HG02970 (cell line): ENCODE measurements around the gene TRAPPC12.
"Not testable (repeated sequence)": the region's sequence is repeated elsewhere in the genome, so short reads cannot be mapped to it uniquely, and the experiment has no call there.

Source experiments
- ATAC-seq: cut with Tn5 transposase; IDR thresholded peaks from one replicate; pipeline ENCODE4 v1.9.1; 2021; ENCODE audit warnings: mild to moderate bottlenecking, moderate library complexity, moderate number of reproducible peaks; ENCODE audit not compliant: unreplicated experiment, low FRiP score

Gene TRAPPC12

DNA sequence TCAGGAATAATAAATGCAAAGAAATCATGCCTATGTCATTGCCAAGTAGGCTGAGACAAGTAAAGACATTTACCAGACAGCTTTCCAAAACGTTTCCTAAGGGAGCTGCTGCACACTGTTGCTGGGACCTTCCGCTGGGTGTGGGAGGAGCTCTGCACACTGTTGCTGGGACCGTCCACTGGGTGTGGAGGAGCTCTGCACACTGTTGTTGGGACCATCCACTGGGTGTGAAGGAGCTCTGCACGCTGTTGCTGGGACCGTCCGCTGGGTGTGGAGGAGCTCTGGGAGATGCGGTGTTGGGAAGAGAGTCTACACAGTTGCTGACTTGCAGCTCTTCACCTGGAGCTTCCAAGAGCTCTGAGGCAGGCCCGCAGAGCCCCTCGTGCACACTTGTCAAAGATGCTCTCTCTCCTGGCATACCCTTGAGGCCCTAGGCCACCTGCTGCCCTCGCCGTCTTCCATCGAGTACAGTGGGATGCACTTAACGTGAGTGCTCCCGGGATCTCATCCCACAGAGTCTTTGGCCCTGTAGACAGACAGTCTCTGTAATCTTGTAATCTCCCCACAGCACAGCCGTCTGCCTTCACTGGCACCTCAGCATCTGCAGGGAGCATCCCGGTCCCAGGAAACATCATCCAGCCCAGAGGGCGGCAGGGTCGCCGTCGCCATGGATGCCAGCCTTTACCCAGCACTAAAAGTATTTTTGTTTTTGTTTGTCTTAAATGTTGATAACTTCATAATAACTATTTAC, 51.4 kb downstream of the TRAPPC12 start:
- no peak for ATAC-seq

DNA sequence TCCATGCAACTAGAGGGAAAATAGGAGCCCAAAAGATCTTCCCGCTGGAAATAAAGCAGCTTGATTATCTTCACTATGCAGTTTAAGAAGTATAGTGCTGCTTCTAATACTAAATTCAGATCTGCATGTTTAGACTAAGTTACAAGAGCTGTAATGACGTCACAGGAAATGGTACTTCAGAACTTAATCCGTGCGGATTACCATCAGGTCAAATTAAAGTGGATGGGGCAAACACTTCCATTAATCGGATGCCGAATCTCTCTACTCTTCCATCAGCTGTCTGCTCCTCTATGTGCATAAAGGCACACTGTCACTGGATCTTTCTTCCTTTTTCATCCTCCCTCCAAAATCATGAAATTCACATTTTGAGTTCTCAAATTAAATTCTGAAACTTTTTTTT, 52.6 kb downstream of the TRAPPC12 start:
- ATAC-seq = no peak

DNA sequence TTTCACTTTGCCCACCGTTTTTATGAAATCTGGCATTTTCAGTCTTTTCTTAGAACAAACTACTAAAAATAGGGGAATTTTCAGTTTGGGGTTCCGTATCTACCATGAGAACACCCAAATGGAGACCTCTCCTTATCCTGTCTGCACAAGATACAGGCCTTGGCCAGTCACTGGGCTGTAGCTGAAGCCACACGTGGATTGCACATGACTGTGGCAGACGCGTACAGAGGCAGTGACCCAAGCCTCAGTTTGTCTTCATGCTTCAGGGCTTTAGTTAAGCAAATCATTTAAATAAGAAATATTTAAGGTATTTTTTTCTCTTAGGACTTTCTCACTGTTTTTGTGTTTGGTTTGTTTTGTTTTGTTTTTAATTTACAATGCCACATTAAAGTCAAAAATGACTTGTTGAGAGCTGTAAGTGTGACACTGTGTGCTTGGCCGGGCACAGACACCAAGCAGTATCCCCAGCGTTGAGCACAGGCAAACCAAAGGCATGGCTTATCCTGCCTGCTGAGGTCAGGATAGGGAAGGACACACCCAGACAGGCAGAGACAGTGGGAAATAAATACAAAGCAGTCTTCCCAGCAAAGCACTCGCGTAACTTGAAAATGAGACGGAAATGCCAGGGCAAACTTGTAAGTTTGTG, 53.3 kb downstream of the TRAPPC12 start:
- ATAC-seq = no peak

DNA sequence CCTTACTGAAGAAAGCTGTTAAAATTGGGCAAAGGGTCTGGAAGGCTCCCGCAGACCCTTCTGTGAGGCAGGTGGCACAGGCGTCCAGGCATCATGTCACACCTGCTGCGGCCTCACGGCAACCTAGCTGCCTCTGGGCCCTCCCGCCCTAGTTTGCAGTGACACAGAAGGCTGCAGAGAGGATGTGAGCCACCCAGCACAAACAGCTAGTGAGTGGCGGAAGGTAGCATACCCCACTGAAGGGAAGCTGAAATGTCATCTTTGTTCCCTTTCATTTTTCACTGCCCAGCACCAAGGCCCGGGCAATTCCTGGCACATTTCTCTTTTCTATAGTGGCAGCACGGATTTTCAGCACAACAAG, 53.8 kb downstream of the TRAPPC12 start:
- no peak for ATAC-seq

DNA sequence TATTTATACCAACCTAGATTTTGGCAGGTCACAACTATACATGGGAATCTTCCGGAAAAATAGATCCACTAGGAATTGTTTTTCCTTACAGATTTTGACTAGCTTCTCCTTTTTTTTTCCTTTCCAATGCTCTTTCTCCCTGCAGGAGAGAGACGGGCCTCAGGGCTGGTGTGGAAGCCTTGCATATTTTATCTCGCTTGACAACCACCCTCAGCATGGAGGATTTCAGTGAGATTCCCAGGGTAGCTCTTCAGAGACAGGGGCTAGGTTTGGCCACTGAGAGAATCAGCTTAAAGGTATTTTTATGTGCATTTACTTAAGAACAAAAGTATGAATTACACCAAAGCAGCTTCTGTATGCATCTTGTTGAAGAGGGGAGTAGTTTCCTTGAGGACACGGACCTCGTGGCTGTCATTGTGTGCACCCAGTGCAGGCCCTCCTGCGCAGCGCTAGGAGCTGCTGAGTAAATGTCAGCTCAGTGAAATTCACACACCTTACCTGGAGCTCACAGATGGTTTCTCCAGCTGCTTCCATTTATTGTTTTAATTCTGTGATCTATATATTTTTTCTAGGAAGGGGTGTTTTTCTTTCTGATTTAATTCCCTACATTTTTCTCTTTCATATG, 54.4 kb downstream of the TRAPPC12 start:
- ATAC-seq = no peak

DNA sequence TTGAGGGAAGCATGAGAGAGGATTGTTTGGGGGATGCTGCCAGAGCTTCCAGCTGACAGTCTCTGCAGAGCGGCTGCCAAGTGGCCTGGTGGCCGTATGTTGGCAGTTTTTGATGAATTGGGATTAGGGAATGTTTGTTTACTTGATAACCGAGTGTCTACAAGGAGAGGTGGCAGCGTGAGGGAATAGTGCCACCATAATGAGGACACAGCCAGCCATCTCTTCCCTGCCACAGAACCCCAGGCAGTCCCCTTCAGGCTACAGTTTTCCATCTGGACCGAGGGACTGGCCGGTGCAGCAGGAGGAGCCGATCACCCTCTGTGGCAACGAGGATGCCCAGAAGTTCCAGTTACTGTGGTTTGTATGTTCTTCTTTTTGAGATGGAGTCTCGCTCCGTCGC, 55.2 kb downstream of the TRAPPC12 start:
- ATAC-seq = no peak

DNA sequence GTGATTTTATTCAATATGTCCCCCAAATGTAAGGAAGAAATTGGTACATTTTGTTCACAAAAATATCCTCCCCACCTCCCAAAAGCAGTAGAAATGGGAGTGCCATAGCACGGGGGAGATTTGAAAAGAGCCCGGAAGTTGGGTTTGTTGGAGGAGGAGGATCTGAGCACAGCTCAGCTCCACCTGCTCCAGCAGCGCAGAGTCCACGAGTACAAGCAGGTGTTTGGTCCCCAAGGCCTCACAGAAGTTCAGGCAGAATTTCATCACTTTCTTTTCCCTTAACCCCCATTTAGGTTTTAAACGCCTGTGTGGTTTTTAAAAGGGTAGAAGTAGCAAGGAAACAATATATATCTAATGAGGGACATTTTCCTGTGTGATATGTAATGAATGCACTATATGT, 56.0 kb downstream of the TRAPPC12 start:
- ATAC-seq = no peak

DNA sequence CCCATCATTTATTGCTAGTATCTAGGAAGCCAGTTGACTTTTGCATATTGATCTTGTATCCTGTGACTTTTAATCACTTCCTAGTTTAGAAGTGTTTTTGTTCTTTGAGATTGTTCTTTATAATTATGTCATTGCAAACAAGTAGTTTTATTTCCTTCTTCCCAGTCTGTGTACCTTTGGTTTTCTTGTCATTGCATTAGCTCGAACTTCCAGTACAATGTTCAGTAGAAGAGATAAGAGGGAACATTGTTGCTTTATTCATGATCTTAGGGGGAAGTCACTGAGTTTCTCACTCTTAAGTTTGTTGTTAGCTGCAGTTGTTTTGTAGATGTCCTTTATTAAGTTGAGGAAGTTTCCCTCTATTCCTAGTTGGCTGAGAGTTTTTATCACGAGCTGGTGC, 61.0 kb downstream of the TRAPPC12 start:
- no peak for ATAC-seq

DNA sequence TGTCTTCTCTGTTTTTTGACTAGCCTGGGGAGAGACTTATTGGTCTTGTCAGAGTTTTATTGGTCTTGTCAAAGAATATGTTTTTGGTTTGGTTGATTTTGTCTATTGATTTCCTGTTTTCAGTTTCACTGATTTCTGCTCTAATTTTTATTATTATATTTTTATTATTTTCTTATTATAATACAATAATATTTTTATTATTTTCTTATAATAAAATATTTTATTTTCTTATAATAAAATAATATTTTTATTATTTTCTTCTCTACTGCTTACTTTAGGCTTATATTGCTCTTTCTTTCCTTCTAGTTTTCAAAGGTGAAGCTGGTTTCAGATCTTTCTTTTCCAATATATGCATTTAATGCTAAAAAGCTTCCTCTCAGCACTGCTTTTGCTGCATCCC, 62.0 kb downstream of the TRAPPC12 start:
- no peak for ATAC-seq

DNA sequence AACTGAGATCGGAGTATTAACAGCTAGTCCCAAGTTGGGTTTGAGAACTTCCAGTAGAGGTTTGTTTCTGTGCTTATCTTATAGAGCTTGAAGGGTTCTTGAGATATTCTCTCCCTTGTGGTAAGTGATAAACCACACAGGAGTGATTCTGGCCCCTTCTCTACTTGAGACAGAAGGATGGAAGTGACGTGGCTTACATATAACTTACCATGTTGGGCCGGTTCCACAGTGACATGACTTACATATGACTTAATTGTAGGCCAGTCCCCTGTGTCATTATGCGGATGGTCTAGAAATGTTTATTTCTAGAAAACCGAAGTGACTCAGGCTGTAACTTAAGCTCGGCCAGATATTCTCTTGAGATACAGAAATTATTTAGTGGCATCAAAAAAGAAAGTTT, 62.7 kb downstream of the TRAPPC12 start:
- ATAC-seq = no peak

DNA sequence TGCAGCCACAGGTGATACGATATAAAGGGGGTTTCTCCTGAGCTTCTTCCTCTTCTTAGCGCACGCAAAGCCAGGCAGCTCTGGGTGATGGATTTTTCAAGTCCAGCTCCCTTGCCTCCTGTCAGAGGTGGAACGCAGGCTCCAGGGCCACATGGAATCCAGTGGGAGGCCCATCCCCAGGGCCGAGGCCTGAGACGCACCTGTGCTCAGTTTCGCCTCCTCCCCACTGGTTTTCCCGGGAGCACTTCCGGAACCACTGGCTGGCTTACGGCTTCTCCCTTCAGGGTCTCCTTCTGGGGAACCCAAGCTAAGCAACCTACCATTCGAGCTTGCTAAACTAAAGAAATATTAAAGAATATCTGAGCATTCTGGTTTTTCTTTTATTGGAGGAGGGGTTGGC, 63.6 kb downstream of the TRAPPC12 start:
- no peak for ATAC-seq

DNA sequence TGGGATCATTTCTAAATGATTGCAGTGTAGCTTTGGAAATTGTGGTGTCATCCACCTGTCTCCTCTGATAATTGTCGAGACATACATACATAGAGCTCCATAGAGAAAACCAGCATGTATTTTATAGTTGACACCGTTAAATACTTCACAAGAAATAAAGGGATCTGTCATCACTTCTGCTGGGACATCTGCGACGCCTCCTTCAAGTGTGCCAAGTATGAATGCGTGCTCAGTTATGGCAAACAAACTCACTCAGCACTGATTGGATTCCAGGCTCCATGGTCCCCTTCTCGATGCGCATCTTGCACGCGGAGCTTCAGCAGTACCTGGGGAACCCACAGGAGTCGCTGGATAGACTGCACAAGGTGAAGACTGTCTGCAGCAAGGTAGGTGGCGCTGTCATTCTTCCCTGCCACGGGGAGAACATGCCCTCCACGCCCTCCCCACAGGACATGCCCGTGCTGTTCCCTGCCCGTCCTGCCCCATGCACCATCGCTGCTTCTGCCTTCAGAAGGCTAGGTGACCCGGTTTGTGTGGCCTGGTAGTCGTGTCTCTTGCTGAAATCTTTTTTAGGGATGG, 64.1 kb downstream of the TRAPPC12 start:
- no peak for ATAC-seq

DNA sequence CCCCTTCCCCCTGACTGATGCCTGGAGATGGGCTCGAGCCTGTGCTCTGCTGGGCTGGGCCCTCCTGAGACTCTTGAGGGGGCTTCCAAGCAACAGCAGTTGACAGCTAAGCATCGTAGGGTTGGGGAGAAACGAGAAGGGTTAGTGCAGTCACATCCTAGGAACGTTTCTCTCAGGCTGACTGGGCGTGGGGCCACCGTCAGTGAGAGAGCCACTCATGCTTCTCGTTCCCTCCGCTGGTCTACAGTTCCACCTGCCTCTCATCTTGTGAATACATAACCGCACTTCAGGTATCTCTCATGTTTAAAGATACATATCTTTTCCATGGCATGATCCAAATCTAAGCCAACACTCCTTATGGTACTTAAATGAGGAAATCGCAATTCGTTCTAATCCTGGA, 66.4 kb downstream of the TRAPPC12 start:
- ATAC-seq = no peak

DNA sequence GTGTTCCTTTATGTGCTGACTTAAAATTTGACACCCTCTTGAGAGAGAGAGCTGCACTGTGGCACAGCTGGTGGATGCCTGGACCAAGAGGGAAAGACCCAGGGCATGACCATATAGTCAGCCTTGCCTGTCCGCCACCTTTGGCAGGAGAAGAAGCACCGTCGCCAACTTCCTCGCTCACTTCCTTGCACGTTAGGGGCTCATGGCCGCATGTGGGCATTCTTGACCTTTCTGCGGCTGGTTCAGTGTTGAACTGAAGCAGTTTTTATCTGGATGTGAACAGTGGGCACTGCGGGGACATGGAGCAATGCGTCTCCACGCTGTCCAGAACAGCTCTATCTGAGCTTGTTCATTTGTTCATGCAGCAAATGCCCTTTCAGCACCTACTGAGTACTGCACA, 66.9 kb downstream of the TRAPPC12 start:
- ATAC-seq = no peak

DNA sequence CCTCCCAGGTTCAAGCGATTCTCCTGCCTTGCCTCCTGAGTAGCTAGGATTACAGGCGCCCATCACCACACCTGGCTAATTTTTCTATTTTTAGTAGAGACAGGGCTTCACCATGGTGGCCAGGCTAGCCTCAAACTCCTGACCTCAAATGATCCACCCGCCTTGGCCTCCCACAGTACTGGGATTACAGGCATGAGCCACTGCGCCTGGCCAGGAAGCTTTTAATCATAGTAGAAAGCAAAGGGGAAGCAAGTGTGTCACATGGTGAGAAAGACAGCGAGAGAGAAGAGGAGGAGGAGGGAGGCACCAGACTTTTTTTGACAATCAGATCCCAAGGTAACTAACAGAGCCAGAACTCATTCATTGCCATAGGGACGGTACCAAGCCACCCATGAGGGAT, 67.7 kb downstream of the TRAPPC12 start:
- ATAC-seq = not testable (repeated sequence)

DNA sequence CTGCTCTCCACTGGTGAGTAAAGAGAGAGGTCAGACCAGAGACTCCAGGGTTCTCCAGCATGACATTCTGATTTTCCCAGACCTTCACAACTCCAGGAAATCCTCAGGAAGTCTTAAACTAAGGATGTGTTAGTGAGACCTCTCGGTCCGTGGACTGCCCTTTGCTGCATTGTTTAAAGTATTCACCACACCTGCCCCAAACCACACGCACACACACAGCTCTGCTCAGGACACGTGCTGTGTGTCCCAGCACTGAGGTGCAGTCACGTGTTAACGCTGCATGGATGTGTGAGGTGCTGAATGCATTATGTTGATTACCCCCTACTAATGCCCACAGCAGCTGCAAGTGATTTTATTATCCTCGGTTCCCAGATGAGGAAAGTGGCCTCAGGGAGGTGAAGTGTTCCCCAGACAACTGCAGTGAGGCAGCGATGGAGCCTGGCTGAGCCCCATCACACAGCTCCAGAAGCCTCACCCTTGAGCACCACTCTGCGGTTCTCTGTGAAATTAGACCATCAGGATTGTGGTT, 68.4 kb downstream of the TRAPPC12 start:
- no peak for ATAC-seq

DNA sequence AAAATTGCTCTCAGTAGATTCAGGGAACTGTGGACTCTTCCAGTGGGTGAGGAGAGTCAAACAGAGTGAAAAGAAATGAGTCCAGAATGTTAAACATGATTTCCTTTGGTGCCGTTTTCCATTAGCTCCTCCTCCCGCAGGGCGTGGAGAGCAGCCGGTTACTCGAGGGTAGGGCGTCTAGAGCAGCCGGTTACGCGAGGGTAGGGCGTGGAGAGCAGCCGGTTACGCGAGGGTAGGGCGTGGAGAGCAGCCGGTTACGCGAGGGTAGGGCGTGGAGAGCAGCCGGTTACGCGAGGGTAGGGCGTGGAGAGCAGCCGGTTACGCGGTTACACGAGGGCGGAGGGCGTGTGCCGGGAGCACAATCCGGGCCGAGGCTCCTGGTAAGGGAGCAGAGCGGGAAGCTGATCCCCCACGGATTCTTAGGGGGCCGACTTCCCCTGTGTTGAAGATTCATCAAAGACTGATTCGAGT, 69.0 kb downstream of the TRAPPC12 start:
- ATAC-seq = not testable (repeated sequence)

DNA sequence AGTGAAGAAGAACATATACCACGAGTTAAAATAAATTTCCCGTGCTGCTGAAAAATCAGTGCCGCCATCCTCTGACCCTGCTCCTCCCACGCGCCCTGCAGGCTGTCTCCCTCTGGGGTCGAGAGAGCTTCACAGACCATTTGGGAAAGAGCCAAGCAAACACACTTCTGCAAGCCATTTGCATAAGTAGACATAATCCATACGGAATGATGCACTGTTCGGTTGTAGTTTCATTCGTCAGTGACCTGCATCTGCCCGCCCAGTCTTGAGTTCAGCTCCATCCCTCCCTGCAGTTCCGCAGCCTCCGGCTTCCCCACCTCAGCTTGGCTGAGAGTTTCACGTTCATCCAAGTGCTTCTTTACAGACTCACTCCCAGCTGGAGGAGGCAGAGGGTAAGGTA, 69.6 kb downstream of the TRAPPC12 start:
- ATAC-seq = no peak

DNA sequence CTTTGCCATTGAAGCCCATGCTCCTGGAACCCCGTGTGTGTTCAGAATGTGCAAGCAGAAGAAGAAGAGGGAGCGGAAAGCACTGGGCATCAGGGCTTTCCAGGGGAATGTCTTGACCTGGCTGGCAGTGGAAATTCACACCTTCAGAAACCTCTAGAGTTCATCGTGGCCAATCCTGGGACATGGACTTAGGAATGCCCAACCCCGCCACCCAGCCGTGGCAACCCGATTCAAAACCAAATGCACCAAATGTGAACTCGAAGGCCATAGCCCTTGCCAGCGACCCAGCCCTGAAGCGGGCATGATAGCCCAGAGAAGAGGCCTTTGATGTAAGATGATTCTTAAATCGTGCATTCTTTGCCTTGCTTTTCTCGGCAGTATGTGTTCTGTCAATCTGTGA, 70.4 kb downstream of the TRAPPC12 start:
- no peak for ATAC-seq

DNA sequence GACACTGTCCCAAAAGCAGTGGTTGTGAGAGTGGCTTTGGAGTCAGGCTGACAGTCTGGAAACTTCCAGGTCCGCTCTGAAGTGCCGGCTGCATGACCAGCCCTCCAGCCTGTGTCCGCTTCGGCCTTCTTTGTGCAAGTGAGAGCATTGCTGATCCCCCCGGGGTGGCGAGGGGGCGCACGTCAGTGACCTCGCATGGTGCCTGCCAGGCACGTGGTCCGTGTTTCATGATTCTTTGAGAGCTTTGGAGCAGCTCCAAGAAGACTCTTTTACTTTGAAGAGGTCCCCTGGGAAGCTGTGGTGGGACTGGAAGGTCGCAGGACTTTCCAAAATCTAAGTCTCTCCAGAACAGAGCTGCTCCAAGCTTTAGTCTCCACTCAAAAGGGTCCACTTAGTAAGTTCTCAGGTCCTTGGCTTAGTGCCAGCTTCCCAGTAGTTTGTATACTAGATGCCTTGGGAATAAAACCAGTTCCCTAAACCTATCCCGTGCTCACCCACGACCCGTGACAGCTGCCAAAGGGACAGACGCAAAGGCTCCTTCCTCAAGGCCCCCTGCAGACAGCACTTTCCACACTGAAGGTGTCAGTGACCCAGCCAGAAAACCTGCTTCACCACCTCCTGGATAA, 71.0 kb downstream of the TRAPPC12 start:
- no peak for ATAC-seq

DNA sequence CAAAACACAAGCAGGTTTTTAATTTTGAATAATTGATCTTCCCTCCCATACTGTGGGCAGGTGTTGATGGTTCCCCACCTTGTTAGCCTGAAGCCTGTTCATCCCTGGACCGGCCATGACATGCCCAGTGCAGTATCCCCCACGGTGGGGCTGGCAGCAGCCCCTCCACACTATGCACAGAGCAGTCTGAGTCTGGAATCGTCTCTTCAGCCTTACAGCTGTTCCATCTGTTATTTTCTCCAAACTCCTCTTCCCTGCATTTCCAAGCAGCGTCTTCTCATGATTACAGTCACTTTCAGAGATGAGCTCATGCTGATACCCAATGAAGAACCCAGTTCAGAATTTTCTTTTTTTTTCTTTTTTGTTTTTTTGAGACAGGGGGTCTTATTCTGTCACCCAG, 71.7 kb downstream of the TRAPPC12 start:
- ATAC-seq = no peak
